Astrocyte of the spinal cord (primary cell): ENCODE data around the gene KCNIP4.

Experiments
- DNase-seq: peaks from one replicate; pipeline ENCODE4 v3.0.0; 2011; ENCODE audit warnings: low read depth, low spot score
- H3K4me3 ChIP-seq: 2 replicates; pipeline ENCODE4 v1.5.1; 2011; ENCODE audit warnings: low read depth, mild to moderate bottlenecking, low read length, moderate library complexity
- in situ Hi-C: cut with HindIII; loops from 2 replicates; pipeline ENCODE4 v1.10.0; 2017; ENCODE audit warnings: low sequenced_read_pairs
- TF ChIP-seq, protein P1 (sequence below): IDR thresholded peaks from 2 replicates; pipeline ENCODE4 v1.5.1; 2012; ENCODE audit warnings: low read depth, mild to moderate bottlenecking, low read length, inconsistent platforms

The KCNIP4 gene

DNA sequence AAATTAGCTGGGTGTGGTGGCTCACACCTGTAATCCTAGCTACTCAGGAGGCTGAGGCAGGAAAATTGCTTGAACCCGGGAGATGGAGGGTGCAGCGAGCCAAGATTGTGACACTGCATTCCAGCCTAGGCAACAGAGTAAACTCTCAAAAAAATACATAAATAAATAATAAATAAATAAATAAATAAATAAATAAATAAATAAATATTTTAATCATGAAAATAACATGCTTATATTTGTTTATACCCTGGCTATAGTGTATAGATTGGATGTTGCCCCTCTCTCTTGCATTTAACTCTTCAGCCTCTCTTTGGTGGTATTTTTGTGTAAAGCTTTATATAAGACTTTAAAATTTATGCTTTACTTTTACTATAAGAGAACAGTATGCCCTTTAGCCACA, 51.8 kb downstream of the KCNIP4 start:
- DNase-seq = no peak
- in situ Hi-C loops = no loop called here
- H3K4me3 ChIP-seq = no peak overlapping the region
- TF ChIP-seq, protein P1, sequence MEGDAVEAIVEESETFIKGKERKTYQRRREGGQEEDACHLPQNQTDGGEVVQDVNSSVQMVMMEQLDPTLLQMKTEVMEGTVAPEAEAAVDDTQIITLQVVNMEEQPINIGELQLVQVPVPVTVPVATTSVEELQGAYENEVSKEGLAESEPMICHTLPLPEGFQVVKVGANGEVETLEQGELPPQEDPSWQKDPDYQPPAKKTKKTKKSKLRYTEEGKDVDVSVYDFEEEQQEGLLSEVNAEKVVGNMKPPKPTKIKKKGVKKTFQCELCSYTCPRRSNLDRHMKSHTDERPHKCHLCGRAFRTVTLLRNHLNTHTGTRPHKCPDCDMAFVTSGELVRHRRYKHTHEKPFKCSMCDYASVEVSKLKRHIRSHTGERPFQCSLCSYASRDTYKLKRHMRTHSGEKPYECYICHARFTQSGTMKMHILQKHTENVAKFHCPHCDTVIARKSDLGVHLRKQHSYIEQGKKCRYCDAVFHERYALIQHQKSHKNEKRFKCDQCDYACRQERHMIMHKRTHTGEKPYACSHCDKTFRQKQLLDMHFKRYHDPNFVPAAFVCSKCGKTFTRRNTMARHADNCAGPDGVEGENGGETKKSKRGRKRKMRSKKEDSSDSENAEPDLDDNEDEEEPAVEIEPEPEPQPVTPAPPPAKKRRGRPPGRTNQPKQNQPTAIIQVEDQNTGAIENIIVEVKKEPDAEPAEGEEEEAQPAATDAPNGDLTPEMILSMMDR = no peak

DNA sequence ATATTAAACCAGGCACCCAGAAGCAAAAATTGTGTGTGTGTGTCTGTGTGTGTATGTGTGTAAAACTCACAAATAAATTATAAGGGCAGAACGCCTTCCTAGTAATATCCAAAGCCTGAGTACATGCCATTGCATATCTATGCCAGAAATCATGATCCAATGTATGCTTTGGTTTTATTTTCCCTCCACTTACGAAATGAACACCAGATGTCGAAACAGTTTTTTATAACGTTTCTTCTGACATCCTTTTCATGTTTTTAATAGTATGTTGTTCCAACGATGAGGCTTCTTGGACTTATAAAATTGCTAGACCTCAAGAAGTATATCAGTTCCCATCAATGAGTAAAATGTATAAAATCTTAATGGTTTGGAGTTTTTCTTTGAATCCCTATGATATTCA, 55.4 kb downstream of the KCNIP4 start:
- TF ChIP-seq, protein P1 = no peak
- H3K4me3 ChIP-seq = no peak overlapping the region
- no peak for DNase-seq
- in situ Hi-C loops = no loop called here

DNA sequence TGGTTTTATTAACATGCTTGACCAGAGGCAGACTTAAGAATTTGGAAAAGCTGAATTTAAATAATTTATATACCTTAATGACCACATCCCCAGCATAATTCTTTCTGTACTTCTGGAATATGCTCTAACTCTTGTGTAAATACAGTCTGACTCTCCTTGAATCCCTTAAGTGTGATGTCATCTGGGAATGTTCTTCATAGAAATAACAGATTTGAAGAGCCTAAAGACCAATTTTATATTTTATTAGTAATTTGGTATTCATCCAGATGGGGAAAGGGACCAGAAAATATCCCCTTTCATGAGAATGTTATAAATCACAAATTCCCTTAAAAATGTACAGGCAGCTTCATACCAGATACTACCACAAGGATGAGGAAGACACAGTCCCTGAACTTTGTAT, 58.3 kb downstream of the KCNIP4 start:
- in situ Hi-C loops = no loop called here
- DNase-seq = no peak
- TF ChIP-seq, protein P1 = no peak
- H3K4me3 ChIP-seq = no peak overlapping the region

DNA sequence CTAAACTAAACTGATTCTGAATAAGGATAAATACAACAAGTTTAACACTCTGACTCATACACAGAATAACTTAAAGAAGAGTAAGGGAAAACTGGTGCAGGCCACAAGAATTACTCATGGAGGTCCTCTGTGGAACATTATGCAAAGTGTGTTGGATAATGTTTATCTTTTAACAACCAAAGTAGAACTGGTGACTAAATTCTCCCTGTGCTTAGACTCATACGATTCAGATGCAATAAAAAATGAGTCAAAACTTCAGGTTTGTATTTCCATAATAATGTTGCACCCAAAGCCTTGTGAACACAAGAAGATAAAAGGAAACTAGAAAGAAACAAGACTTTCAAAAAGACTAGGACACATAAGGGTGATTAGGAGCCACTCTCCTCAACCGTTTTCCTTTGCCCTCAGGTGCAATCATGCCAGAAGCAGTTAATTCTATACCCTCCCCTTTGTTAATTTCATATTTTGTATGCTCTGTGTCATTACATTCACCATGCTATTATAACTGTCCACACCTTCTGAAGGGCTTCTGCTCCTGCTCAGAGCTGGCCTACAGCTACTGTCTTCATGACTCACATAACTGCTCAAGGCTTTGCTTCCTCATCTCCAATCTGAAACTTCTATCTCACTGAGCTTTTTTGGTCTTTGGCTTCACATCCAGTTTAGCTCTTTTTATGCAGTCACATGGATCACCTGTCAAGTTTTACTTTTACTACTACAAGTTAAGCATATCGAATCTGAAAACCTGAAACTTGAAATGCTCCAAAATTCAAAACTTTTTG, 60.2 kb downstream of the KCNIP4 start:
- in situ Hi-C loops = no loop called here
- DNase-seq = peak; percentile 94
- H3K4me3 ChIP-seq = no peak overlapping the region
- TF ChIP-seq, protein P1 = no peak

DNA sequence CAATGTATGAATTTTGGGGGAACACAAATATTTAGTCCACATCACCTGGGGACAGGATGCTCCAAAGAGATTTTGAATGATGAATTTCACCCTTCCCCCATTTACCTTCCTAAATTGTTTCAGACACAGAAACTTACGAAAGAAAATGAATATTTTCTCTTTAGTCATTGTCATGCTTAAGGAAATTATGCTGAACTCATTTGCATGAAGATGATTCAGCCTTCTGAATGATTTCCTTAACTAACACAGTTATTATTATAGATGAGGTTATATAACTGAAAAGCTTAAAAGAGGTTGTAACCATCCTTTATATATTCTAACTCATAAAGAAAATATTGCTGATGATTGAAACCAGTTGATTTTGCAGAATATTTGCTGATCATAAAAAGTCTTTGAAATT, 61.1 kb downstream of the KCNIP4 start:
- no peak for DNase-seq
- TF ChIP-seq, protein P1 = no peak
- H3K4me3 ChIP-seq = no peak overlapping the region
- in situ Hi-C loops = no loop called here

DNA sequence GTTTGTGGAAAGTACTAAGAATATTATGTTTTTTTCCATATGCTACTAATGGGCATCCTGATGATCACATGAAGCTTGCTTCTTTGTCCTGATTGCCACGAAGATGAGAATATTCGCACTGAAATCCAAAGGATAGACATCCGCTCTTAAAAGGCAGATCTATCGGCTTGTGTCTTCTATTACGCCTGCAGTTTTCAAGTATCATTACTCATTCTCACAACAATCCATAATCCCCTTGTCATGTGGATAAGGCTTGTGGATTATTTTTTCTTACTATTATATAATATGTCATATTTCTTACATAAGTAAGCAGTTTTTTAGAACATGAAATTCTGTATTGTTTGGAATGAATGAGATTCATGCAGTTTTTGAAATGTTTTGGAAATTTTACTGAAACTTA, 62.8 kb downstream of the KCNIP4 start:
- no peak overlapping the region for H3K4me3 ChIP-seq
- no peak for DNase-seq
- TF ChIP-seq, protein P1 = no peak
- in situ Hi-C loops = no loop called here
